Measurements from ENCODE around the gene STK38L. TPM values are rescaled to one million over a fixed set of nuclear protein-coding genes. Genes with fewer than 3 reads are reported as not detected.

The STK38L gene
- total RNA-seq = 57.7 TPM

DNA sequence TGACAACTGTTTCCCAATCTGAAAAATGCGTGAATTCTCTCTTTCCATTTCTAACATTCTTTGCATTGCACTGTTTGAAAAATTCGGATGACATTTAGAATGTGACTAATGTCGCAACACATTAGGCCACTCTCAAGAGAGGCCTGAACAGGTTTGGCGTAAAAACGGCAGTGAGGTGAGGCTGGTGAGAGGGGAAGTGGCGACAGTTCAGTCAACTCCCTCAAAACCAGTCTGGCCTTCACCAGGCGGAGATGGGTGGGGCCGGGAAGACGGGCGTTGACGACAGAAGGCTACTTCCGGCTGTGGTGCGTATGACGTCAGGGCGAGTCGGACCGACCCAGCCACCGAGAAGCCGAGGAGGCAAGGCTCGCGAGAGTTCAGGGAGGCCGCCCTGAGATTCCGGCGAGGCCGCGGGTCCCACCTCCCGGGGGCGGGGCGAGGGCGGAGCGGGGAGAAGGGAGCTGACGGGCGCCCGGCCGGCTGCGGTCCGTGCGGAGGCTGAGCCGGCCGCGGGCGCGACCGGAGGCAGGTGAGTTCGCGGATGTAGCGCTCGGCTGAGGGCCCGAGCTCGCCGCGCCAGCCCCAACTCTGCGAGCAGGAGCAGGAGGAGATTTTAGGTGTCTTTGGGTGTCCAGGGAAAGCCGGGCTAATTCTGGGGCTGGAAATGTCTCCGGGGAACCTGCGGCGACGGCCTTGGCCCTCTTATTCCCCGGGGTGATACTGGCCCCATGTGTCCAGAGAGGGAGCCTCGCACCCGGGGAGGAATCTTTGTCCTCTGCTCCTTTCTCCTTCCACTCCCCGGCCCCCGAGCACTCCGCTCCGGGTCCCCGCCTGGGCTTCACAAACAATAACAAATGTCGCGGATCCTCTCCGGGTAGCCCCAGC is at the start of gene STK38L:
TSS of gene STK38L (plus strand) at position 483 of the 885 bp plus-strand sequence. CDS start 53,435 bp downstream, outside the sequence.

DNA sequence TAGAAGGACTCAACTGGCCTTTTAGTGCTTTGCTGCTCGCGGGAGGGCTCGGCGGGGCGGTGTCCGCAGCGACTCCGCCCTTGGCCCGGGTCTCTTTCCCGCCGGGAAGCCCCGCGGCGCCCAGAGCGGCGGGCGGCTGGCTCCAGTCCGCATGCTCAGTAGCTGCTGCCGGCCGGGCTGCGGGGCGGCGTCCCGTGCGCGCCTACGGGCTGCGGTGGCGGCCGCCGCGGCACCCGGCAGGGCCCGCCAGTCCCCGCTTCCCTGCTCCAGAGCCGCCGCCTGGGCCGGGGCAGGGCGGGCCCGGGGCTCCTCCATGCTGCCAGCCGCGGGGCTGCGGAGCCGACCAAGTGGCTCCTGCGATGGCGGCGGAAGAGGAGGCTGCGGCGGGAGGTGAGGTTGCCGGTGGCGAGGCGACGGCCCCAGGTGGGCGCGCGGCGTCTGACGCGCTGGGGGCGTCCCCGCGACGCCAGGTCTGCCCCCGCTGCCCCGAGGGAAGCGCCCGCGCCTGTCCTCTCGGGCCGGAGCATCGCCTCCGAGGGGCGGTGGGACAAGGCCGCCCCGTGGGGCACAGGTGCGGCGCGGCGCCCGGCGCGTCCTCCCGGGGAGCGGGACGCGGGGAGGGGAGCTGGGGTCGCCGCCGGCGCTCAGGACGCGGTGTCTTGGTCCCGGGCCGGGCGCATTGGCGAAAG is 88.8 kb downstream of the STK38L start, which contains the start of gene BMAL2:
TSS of gene BMAL2 (plus strand) at position 123 of the 689 bp plus-strand sequence. CDS start at position 360, 237 bp downstream.

Other genes with a start within 250 kb of the STK38L start
- 66.8 TPM for gene TM7SF3, start 229.9 kb upstream of the STK38L start, total RNA-seq
- gene MED21, start 221.7 kb upstream of the STK38L start, total RNA-seq = 68.8 TPM
- not detected for gene C12orf71, start 161.7 kb upstream of the STK38L start, total RNA-seq
- 8.5 TPM for gene BMAL2, start 88.5 kb downstream of the STK38L start, total RNA-seq
- gene SMCO2, start 202.4 kb downstream of the STK38L start, total RNA-seq = 1.9 TPM

Data from camera-type eye (tissue), 1 donor.